CD8-positive, alpha-beta memory T cell (primary cell): ENCODE measurements around the gene SPECC1. TPM values are rescaled to one million over a fixed set of nuclear protein-coding genes. Genes with fewer than 3 reads are reported as not detected.

Experiments
- CTCF ChIA-PET: fragments of 350-600 bp; sonication (Branson Sonifier 250); formaldehyde crosslinking; loops from one replicate; lab custom pipeline; 2021; ENCODE audit warnings: antibody characterized with exemption; lab: Charles Lee
- POLR2A ChIA-PET: fragments of 350-600 bp; sonication (Branson Sonifier 250); formaldehyde crosslinking; loops from one replicate; lab custom pipeline; 2021; ENCODE audit warnings: antibody characterized with exemption; lab: Charles Lee
- DNase-seq, 5 donors: peaks; one replicate each; pipeline versions ENCODE4 v3.0.0 to v3.0.0-alpha.2; 2020 to 2022; ENCODE audit warnings: mixed read lengths in 1 of 5
- H3K27ac ChIP-seq: one replicate; pipeline ENCODE4 v1.7.0; 2013; ENCODE audit warnings: low read depth, mild to moderate bottlenecking, low read length, moderate library complexity
- H3K27me3 ChIP-seq: 2 replicates; pipeline ENCODE4 v1.7.0; 2013; ENCODE audit warnings: low read length, mild to moderate bottlenecking; ENCODE audit not compliant: insufficient read depth, poor library complexity, severe bottlenecking
- H3K36me3 ChIP-seq: 2 replicates; pipeline ENCODE4 v1.7.0; 2013; ENCODE audit warnings: mild to moderate bottlenecking, low read length, moderate library complexity; ENCODE audit not compliant: insufficient read depth
- H3K4me1 ChIP-seq: 2 replicates; pipeline ENCODE4 v1.7.0; 2013; ENCODE audit warnings: mild to moderate bottlenecking, low read length, moderate library complexity; ENCODE audit not compliant: insufficient read depth
- H3K4me3 ChIP-seq: 2 replicates; pipeline ENCODE4 v1.7.0; 2013; ENCODE audit warnings: mild to moderate bottlenecking, low read length
- H3K9me3 ChIP-seq: 2 replicates; pipeline ENCODE4 v1.7.0; 2013; ENCODE audit warnings: mild to moderate bottlenecking, low read length
- H3K27ac Mint-ChIP-seq, 8 donors: one replicate each; pipeline ENCODE4 v1.8.0; 2020 to 2021; ENCODE audit warnings: mixed read lengths in 8 of 8, mild to moderate bottlenecking in 6 of 8, inconsistent platforms in 3 of 8, moderate library complexity in 3 of 8
- H3K27me3 Mint-ChIP-seq, 2 donors: one replicate each; pipeline ENCODE4 v1.8.0; 2020 to 2021; ENCODE audit warnings: mixed read lengths in 2 of 2, mild to moderate bottlenecking in 1 of 2, moderate library complexity in 1 of 2
- H3K36me3 Mint-ChIP-seq, 3 donors: one replicate each; pipeline ENCODE4 v1.8.0; 2020 to 2021; ENCODE audit warnings: mixed read lengths in 3 of 3, inconsistent platforms in 1 of 3, mild to moderate bottlenecking in 1 of 3
- H3K4me1 Mint-ChIP-seq, 3 donors: one replicate each; pipeline ENCODE4 v1.8.0; 2020 to 2021; ENCODE audit warnings: mixed read lengths in 3 of 3, inconsistent platforms in 1 of 3, mild to moderate bottlenecking in 1 of 3
- H3K4me3 Mint-ChIP-seq, 7 donors: one replicate each; pipeline ENCODE4 v1.8.0; 2020 to 2021; ENCODE audit warnings: mixed read lengths in 7 of 7, mild to moderate bottlenecking in 6 of 7, moderate library complexity in 4 of 7, inconsistent platforms in 2 of 7
- H3K9me3 Mint-ChIP-seq, 5 donors: one replicate each; pipeline ENCODE4 v1.8.0; 2020 to 2022; ENCODE audit warnings: mixed read lengths in 5 of 5, mild to moderate bottlenecking in 3 of 5, moderate library complexity in 2 of 5, inconsistent platforms in 1 of 5
- polyA plus RNA-seq: library from polyadenylated mRNA; unstranded; fragments of 300-500 nt; fragmentation: Illumina TruSeq; gene quantifications from one replicate; pipeline ENCODE4 v1.2.3, GENCODE V29; 2021
- total RNA-seq, 2 experiments: library from RNA; stranded (reverse); gene quantifications; one replicate each; pipeline ENCODE4 v1.2.3, GENCODE V29; 2021

The SPECC1 gene
- total and polyA plus RNA-seq, 3 experiments from 2014 or later, result 12.5 to 15.9 (median 13.4) TPM

DNA sequence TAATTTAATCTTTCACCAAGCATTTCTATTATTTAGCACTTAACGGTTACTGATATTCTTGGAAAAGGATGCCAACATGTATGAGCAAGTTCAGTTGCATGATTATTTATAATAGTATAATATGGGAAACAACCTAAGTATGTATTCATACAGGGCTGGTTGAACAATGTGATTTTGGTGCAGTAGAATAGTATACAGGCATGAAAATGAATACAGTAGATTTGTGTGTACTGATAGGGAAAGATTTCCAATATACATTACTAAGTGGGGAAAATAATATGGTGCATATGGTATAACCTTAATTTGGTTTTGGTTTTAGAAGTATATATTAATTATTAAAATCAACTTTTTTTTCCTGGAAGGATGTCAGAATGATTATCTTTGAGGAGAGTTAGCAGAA, 109.1 kb downstream of the SPECC1 start:
- Histone ChIP-seq H3K4me1 (no peaks in the 10 kb centered on the region), H3K27ac (no peak overlapping the region), H3K36me3 (no peaks in the 10 kb centered on the region), H3K9me3 (no peaks in the 10 kb centered on the region), H3K4me3 (no peak overlapping the region), H3K27me3 (no peaks in the 10 kb centered on the region)
- H3K27me3 Mint-ChIP-seq, result peaks cover 1 to 4% of the 10 kb centered on the region in 2 donors
- no peak for DNase-seq
- H3K27ac Mint-ChIP-seq, result no peak overlapping the region
- H3K9me3 Mint-ChIP-seq, result no peaks in the 10 kb centered on the region
- no peak overlapping the region for H3K4me3 Mint-ChIP-seq
- ChIA-PET CTCF (interaction anchor here (4.1 kb wide), 1 partner anchor 125 kb away, joined by 58 read pairs; no protein-coding TSS in a partner anchor), POLR2A (no interaction called here)
- H3K4me1 Mint-ChIP-seq, result peaks cover 0 to 3% (median 0%) of the 10 kb centered on the region in 3 donors
- H3K36me3 Mint-ChIP-seq, result peaks cover 0 to 3% (median 0%) of the 10 kb centered on the region in 3 donors

DNA sequence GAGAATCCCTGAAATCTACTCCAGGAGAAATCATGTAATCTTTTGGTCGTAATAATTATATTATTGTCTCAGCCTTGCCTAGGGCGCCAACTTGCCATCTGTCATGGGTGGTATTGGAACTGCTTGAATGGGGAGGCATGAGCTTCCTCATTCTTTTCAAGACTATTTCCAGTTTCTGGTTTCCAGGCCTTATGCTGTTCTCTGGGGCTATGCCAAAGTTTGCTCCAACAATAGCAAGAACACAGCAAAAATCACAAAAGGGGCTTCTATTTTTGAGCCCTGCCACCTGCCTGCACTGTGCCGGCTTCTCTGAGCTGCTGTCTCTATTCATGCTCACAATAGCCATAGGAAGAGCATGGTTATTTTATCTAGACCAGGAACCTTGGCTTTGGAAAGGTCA, 111.7 kb downstream of the SPECC1 start:
- H3K27me3 Mint-ChIP-seq, result peaks cover 1 to 4% of the 10 kb centered on the region in 2 donors
- no peak overlapping the region for H3K27ac ChIP-seq
- no peaks in the 10 kb centered on the region for H3K27me3 ChIP-seq
- no peaks in the 10 kb centered on the region for H3K4me1 ChIP-seq
- H3K36me3 Mint-ChIP-seq, result no peaks in the 10 kb centered on the region
- H3K4me3 Mint-ChIP-seq, result no peak overlapping the region
- ChIA-PET CTCF (interaction anchor here (0.9 to 2.5 kb wide), 4 partner anchors 30 to 132 kb away, joined by 3 to 13 read pairs (median 6); no protein-coding TSS in a partner anchor), POLR2A (interaction anchor here (0.5 kb wide), 1 partner anchor 126 kb away, joined by 5 read pairs; no protein-coding TSS in a partner anchor)
- no peak overlapping the region for H3K27ac Mint-ChIP-seq
- H3K9me3 ChIP-seq, result no peaks in the 10 kb centered on the region
- no peak for DNase-seq
- H3K36me3 ChIP-seq, result no peaks in the 10 kb centered on the region
- no peaks in the 10 kb centered on the region for H3K9me3 Mint-ChIP-seq
- H3K4me1 Mint-ChIP-seq, result peaks cover 0 to 3% (median 0%) of the 10 kb centered on the region in 3 donors
- H3K4me3 ChIP-seq, result no peak overlapping the region

DNA sequence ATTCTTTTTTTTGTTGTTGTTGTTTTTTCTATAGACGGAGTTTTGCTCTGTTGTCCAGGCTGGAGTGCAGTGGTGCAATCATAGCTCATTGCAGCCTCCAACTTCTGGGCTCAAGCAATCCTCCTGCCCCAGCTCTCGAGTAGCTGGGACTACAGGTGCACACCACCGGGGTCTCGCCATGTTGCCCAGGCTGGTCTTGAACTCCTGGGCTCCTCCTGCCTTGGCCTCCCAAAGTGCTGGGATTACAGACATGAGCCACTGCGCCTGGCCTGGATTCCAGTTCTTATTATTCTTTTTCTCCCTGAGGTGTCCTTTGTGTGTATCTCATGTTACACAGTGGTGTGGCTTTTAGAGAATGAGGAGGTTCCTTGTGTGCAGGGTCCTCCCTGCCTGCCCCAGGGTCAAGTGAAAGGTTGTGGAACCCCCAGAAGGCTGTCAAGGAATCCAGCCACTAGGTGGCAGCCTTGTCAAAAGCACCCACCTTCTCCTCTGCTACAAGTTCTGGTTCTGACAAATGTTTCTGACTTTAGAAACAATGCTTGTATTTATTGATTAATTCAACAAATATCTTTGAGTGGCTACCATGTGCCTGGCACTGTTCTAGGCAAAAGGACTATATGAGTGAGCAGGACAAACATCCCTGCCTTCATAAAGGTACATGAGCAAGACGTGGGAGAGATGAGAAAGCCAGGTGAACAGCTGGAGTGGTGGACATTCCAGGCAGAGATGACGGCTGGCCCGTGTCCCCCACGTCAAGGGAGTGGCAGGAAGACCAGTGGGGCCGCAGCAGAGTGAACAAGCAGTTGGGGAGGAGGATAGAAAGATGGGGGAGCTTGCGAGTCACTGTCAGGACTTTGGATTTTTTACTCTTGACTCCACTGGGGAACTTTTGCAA, 112.4 kb downstream of the SPECC1 start:
- peak; percentile 45 to 71 (median 53) for DNase-seq
- H3K4me3 ChIP-seq, result no peak overlapping the region
- CTCF ChIA-PET, result interaction anchor here (0.8 to 2.5 kb wide), 7 partner anchors 31 to 197 kb away, joined by 3 to 13 read pairs (median 4); no protein-coding TSS in a partner anchor
- no peak overlapping the region for H3K27ac ChIP-seq
- no peaks in the 10 kb centered on the region for H3K4me1 ChIP-seq
- Mint-ChIP-seq H3K27me3 (peaks cover 1 to 4% of the 10 kb centered on the region in 2 donors), H3K4me1 (peaks cover 0 to 3% (median 0%) of the 10 kb centered on the region in 3 donors), H3K4me3 (no peak overlapping the region), H3K27ac (peak overlapping the region in 1 of 8 donors; percentile 46), H3K9me3 (no peaks in the 10 kb centered on the region), H3K36me3 (peaks cover 0 to 2% (median 0%) of the 10 kb centered on the region in 3 donors)
- no peaks in the 10 kb centered on the region for H3K36me3 ChIP-seq
- H3K27me3 ChIP-seq, result no peaks in the 10 kb centered on the region
- no peaks in the 10 kb centered on the region for H3K9me3 ChIP-seq
- POLR2A ChIA-PET, result no interaction called here

DNA sequence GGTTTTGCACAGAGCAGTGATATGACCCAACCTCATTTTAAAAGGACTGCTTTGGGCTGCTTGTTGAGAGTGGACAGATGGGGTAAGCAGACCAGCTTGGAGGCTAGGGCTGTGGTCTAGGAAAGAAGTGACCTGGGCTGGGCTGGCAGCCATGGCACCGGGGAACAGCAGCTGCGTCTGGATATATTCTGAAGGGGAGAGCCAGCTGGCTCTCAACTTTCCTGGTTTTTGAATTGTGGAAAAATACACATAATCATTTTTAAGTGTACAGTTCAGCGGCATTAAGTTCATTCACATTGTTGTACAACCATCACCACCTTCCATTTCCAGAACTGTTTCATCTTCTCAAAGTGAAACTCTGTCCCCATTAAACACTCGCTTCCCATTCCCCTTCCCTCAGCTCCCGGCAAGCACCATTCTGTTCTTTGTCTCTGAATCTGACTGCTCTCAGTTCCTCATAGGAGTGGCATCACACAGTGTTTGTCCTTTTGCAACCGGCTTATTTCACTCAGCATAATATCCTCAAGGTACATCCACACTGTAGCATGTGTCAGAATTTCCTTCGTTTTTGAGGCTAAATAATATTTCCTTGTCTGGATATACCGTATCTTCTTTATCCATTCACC, 113.2 kb downstream of the SPECC1 start:
- H3K4me1 ChIP-seq, result no peaks in the 10 kb centered on the region
- DNase-seq, result no peak
- POLR2A ChIA-PET, result no interaction called here

DNA sequence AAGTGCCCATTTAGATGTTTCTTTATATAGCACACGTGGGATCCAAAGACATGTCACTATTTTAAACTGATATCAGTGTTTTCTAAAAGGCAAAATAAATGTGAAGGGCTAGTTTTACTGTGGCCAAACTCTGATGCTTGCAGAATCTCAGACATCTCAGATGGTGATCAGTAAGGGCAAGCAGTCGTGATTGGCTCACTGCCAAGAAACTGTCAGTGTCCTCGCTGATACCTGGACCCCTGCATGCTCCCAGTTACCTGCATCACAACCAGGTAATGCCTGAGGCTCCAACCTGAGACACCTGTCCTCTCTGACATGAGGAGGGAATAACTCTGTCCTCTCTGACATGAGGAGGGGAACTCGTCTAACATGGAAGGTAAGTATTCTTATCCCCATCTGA, 114.0 kb downstream of the SPECC1 start:
- H3K4me1 ChIP-seq, result no peaks in the 10 kb centered on the region
- ChIA-PET CTCF (no interaction called here), POLR2A (no interaction called here)
- Mint-ChIP-seq H3K4me3 (no peak overlapping the region), H3K27ac (no peak overlapping the region), H3K36me3 (peaks cover 0 to 2% (median 0%) of the 10 kb centered on the region in 3 donors), H3K9me3 (no peaks in the 10 kb centered on the region), H3K4me1 (no peaks in the 10 kb centered on the region), H3K27me3 (peaks cover 1 to 4% of the 10 kb centered on the region in 2 donors)
- no peaks in the 10 kb centered on the region for H3K27me3 ChIP-seq
- H3K9me3 ChIP-seq, result no peaks in the 10 kb centered on the region
- no peaks in the 10 kb centered on the region for H3K36me3 ChIP-seq
- H3K27ac ChIP-seq, result no peak overlapping the region
- no peak overlapping the region for H3K4me3 ChIP-seq
- no peak for DNase-seq

More for the DNA sequence above, 113.2 kb downstream of the SPECC1 start:
- H3K4me3 ChIP-seq, result no peak overlapping the region
- Mint-ChIP-seq H3K36me3 (peaks cover 0 to 2% (median 0%) of the 10 kb centered on the region in 3 donors), H3K27ac (no peak overlapping the region), H3K27me3 (peaks cover 1 to 4% of the 10 kb centered on the region in 2 donors), H3K9me3 (no peaks in the 10 kb centered on the region), H3K4me1 (no peaks in the 10 kb centered on the region), H3K4me3 (no peak overlapping the region)
- H3K9me3 ChIP-seq, result no peaks in the 10 kb centered on the region
- no peak overlapping the region for H3K27ac ChIP-seq
- CTCF ChIA-PET, result interaction anchor here (0.8 to 2.5 kb wide), 6 partner anchors 32 to 196 kb away, joined by 3 to 13 read pairs (median 4); no protein-coding TSS in a partner anchor
- no peaks in the 10 kb centered on the region for H3K27me3 ChIP-seq
- H3K36me3 ChIP-seq, result no peaks in the 10 kb centered on the region

DNA sequence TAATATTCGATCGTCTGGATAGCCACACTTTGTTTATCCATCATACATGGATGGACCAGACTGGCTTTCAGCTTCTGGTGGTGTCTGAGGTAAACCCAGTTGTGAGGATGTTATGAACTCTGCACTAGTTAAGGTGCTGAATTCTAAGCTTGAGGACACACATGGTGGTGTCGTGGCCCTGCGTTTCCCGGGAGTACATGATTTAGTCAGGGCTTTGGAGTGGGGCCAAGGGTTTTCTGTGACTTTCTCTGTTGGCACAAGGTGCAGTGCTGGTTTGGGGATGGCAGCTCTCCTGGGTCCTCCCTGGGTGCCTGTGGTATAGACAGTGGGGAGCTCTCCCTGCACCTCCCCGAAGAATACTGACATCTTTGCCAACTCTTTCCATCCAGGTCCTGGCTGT, 116.6 kb downstream of the SPECC1 start:
- Histone ChIP-seq H3K4me3 (no peak overlapping the region), H3K27me3 (no peaks in the 10 kb centered on the region), H3K4me1 (no peaks in the 10 kb centered on the region), H3K36me3 (no peaks in the 10 kb centered on the region), H3K27ac (no peak overlapping the region), H3K9me3 (no peaks in the 10 kb centered on the region)
- H3K4me3 Mint-ChIP-seq, result no peak overlapping the region
- no peaks in the 10 kb centered on the region for H3K9me3 Mint-ChIP-seq
- H3K4me1 Mint-ChIP-seq, result no peaks in the 10 kb centered on the region
- peaks cover 0 to 6% (median 0%) of the 10 kb centered on the region in 3 donors for H3K36me3 Mint-ChIP-seq
- ChIA-PET POLR2A (no interaction called here), CTCF (no interaction called here)
- no peak overlapping the region for H3K27ac Mint-ChIP-seq
- peaks cover 1 to 4% of the 10 kb centered on the region in 2 donors for H3K27me3 Mint-ChIP-seq
- no peak for DNase-seq

DNA sequence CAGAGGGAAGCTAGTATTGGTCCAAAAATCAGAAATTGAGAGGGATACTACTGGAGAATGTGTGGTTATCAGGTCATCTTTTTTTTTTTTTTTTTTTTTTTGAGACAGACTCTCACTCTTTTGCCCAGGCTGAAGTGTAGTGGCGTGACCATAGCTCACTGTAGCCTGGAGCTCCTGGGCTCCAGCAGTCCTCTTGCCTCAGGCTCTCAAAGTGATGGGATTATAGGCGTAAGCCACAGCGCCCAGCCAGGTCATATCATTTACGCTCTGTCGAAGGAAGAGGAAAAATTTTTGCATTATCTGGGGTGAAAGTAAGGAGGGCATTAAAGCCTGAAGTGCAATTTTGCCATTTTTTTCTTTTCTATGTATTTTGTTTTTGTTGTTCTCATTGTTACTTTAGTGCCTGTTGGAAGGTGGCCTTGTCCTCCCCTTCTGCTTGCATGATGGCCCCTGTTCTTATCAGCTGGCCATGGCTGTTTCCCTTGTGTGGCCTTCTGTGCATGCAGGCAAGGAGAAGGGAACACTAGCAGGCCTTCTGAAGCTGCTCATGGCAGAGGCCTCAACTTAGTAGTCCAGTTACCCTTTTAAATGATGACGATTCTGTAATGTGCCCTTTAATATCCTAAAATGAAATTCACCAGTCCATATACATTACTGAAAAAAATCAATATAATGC, 118.3 kb downstream of the SPECC1 start:
- ChIA-PET CTCF (interaction anchor here (0.7 kb wide), 1 partner anchor 109 kb away, joined by 4 read pairs; no protein-coding TSS in a partner anchor), POLR2A (no interaction called here)
- no peak overlapping the region for H3K4me3 ChIP-seq
- no peaks in the 10 kb centered on the region for H3K36me3 ChIP-seq
- no peaks in the 10 kb centered on the region for H3K27me3 ChIP-seq
- DNase-seq, result no peak
- no peaks in the 10 kb centered on the region for H3K4me1 Mint-ChIP-seq
- H3K9me3 Mint-ChIP-seq, result no peaks in the 10 kb centered on the region
- H3K27ac ChIP-seq, result no peak overlapping the region
- peaks cover 0 to 10% (median 8%) of the 10 kb centered on the region in 3 donors for H3K36me3 Mint-ChIP-seq
- no peaks in the 10 kb centered on the region for H3K4me1 ChIP-seq
- no peaks in the 10 kb centered on the region for H3K27me3 Mint-ChIP-seq
- no peak overlapping the region for H3K4me3 Mint-ChIP-seq
- no peaks in the 10 kb centered on the region for H3K9me3 ChIP-seq
- H3K27ac Mint-ChIP-seq, result no peak overlapping the region
